IPS-20b (cell line): Measurements from ENCODE around the gene SLC12A7.

Experiments used
- H3K27ac ChIP-seq: one replicate; pipeline ENCODE4 v1.5.1; 2013; ENCODE audit warnings: low read length
- H3K27me3 ChIP-seq: 2 replicates; pipeline ENCODE4 v1.6.1; 2013; ENCODE audit warnings: mild to moderate bottlenecking, low read length, inconsistent platforms; ENCODE audit not compliant: insufficient read depth
- H3K36me3 ChIP-seq: 2 replicates; pipeline ENCODE4 v1.6.1; 2013; ENCODE audit warnings: low read depth, mild to moderate bottlenecking, inconsistent platforms, low read length, moderate library complexity; ENCODE audit not compliant: insufficient read depth
- H3K4me1 ChIP-seq: 2 replicates; pipeline ENCODE4 v1.6.1; 2013; ENCODE audit warnings: mild to moderate bottlenecking, control low read depth, inconsistent platforms, low read length, moderate library complexity; ENCODE audit not compliant: insufficient read depth
- H3K4me3 ChIP-seq: 2 replicates; pipeline ENCODE4 v1.5.1; 2013; ENCODE audit warnings: mild to moderate bottlenecking, low read length, inconsistent platforms
- H3K9ac ChIP-seq: 2 replicates; pipeline ENCODE4 v1.6.1; 2013; ENCODE audit warnings: low read depth, mild to moderate bottlenecking, inconsistent platforms, low read length, moderate library complexity
- H3K9me3 ChIP-seq: 2 replicates; pipeline ENCODE4 v1.6.1; 2013; ENCODE audit warnings: mild to moderate bottlenecking, low read depth, low read length, inconsistent platforms; ENCODE audit not compliant: insufficient read depth

SLC12A7 gene

GRCh38 chr5:1009359-1010180 is 102.3 kb downstream of the SLC12A7 start:
- Histone ChIP-seq H3K9me3 (no peaks in the 10 kb centered on the region), H3K4me1 (0 out of 2 replicates have a peak, but pooled peaks cover 3% of the 10 kb centered on the region), H3K9ac (no peak overlapping the region), H3K27me3 (peaks cover 60% of the 10 kb centered on the region), H3K36me3 (no peaks in the 10 kb centered on the region), H3K27ac (no peak overlapping the region), H3K4me3 (peak overlapping the region; percentile 49)

DNA sequence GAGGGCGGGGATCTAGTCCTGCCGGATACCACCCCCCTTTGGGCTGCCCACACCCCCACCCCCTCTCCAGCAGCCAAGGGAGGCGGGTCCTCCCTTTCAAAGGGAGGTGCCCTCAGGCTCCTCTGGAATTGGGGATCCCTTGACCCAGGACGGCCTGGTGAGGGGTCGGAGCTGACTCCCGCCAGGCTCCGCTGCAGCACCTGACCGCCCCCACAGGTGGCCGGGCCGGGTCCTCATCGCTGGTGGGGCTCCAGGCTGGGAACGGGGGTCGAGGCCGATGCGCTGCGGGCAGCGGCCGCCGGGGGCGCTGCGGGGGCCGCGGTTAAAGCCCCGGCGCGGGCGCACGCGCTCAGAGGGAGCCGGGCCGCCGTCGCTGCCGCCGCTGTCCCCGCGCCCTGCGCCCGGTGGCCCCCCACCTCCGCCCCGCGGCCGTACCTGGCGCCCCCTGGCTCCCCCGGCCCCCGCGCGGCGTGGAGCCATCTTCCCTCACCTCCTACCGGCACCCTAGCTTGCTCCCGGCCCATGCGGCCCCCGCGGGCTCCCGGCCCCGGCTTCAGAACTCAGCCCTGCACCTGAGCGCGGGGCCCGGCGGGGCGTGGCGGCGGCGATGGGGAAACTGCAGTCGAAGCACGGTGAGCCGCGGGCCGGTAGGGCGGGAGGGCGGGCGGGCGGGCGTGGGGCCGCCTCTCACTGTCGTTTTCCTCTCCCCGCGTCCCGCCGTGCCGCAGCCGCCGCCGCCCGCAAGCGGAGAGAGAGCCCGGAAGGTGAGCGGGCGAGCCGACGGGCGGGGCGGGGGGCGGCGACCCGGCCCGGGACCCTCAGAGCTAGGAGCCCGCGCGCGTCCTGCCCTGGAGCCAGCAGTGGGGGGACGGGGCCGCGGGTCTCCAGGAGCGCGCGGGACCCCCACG is 103.2 kb downstream of the SLC12A7 start, which contains the start of gene NKD2:
Gene NKD2, plus strand, starts transcription at position 352 of the 908 bp plus-strand sequence. Its CDS starts 256 bp downstream, at position 608.
- Histone ChIP-seq H3K4me1 (0 out of 2 replicates have a peak, but pooled peaks cover 3% of the 10 kb centered on the region), H3K27ac (no peak within 1 kb of the TSS), H3K36me3 (no peaks in the 10 kb centered on the region), H3K9ac (no peak within 1 kb of the TSS), H3K4me3 (peak within 1 kb of the TSS; percentile 49), H3K27me3 (peaks cover 68% of the 10 kb centered on the region), H3K9me3 (no peaks in the 10 kb centered on the region)

GRCh38 chr5:1007681-1008450 is 104.0 kb downstream of the SLC12A7 start:
- no peak overlapping the region for H3K9ac ChIP-seq
- no peaks in the 10 kb centered on the region for H3K36me3 ChIP-seq
- H3K4me3 ChIP-seq: no peak overlapping the region; the same call in 1 of the 2 replicates
- no peak overlapping the region for H3K27ac ChIP-seq
- peaks cover 77% of the 10 kb centered on the region for H3K27me3 ChIP-seq
- no peaks in the 10 kb centered on the region for H3K9me3 ChIP-seq
- 0 out of 2 replicates have a peak, but pooled peaks cover 3% of the 10 kb centered on the region for H3K4me1 ChIP-seq

- H3K9ac ChIP-seq: no peak overlapping the region
- H3K27ac ChIP-seq: no peak overlapping the region
- H3K4me3 ChIP-seq: no peak overlapping the region
- 0 out of 2 replicates have a peak, but pooled peaks cover 3% of the 10 kb centered on the region for H3K4me1 ChIP-seq
- H3K27me3 ChIP-seq: peaks cover 80% of the 10 kb centered on the region
- no peaks in the 10 kb centered on the region for H3K36me3 ChIP-seq
- no peaks in the 10 kb centered on the region for H3K9me3 ChIP-seq
Measured at GRCh38 chr5:1007221-1007680, 104.6 kb downstream of the SLC12A7 start.

GRCh38 chr5:1006656-1007071 is 105.2 kb downstream of the SLC12A7 start:
- Histone ChIP-seq H3K4me3 (no peak overlapping the region), H3K9me3 (no peaks in the 10 kb centered on the region), H3K36me3 (no peaks in the 10 kb centered on the region), H3K9ac (no peak overlapping the region), H3K27ac (no peak overlapping the region), H3K27me3 (peaks cover 83% of the 10 kb centered on the region), H3K4me1 (0 out of 2 replicates have a peak, but pooled peaks cover 3% of the 10 kb centered on the region)

DNA sequence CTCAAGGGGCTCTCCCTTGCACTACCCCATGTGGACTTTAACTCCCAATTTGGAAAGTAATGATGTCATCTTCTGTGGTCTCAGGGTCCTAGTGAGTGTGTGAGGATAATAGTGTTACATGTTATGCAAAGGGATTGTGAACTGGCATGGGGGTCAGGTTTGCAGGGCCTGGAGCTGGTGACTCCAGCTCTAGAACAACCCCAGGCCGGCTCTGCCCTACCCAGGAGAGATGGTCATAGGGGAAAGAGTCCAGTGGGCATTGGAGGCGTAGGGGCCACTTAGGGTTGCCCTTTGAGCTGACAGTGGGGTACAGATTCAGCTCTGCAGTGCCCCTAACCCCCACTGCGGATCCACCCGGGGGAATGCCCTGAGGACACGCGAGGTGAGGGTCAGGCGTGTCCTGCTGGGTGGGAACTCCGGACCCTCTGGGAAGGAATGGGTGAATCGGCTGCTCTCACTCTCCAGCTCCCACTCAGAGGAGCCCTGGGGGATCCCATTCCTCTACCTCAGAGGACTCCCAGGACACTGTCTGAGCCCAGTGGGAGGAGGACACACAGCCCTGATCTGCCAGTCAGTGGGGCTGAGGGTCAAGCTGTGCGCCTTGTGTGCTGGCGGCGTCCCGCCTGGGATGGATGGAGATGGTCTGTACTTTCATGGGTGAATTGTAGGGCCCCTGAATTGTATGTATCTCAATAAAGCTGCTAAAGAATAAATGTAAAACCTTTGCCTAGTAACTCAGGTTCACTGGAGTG is 105.8 kb downstream of the SLC12A7 start:
- Histone ChIP-seq H3K36me3 (no peaks in the 10 kb centered on the region), H3K9me3 (no peaks in the 10 kb centered on the region), H3K4me1 (0 out of 2 replicates have a peak, but pooled peaks cover 3% of the 10 kb centered on the region), H3K9ac (no peak overlapping the region), H3K27ac (no peak overlapping the region), H3K27me3 (peaks cover 83% of the 10 kb centered on the region), H3K4me3 (no peak overlapping the region)

DNA sequence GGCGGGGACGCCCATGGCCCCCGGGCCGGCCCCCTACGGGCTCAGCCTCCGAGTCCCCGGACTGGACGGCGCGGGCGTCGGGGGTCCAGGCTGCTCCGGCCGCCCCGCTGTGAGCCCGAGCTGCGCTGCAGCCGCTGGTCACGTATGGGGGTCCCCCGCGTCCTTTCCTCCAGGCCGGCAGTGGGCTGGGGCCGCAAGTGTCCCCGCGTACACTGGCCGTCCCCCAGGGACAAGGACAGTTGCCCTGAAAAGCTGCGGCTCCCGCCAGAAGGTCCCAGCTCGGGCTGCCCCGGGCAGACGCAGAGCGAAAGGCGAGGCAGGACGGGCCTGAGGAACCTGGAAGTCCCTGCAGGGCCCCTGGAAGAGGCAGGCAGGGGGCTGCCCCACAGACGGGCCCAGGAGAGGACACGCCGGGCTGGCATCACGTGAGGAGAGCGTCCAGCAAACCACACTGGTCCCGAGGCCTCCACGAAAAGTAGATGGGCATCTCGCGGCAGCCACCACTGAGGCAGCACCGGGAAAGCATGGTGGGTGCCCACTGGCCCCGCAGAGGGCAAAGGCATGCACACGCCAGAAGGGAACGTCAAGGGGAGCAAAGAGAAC is 106.5 kb downstream of the SLC12A7 start:
- H3K27ac ChIP-seq: no peak overlapping the region
- no peaks in the 10 kb centered on the region for H3K36me3 ChIP-seq
- H3K9ac ChIP-seq: no peak overlapping the region
- H3K9me3 ChIP-seq: no peaks in the 10 kb centered on the region
- H3K27me3 ChIP-seq: peaks cover 76% of the 10 kb centered on the region
- H3K4me1 ChIP-seq: 0 out of 2 replicates have a peak, but pooled peaks cover 3% of the 10 kb centered on the region
- peak overlapping the region; percentile 54; the same call in 1 of the 2 replicates for H3K4me3 ChIP-seq

- no peak overlapping the region for H3K9ac ChIP-seq
- H3K4me3 ChIP-seq: peak overlapping the region; percentile 54; the same call in 1 of the 2 replicates
Measured at GRCh38 chr5:1004461-1005248, 107.2 kb downstream of the SLC12A7 start.

GRCh38 chr5:1003296-1003937 is 108.4 kb downstream of the SLC12A7 start:
- H3K27ac ChIP-seq: no peak overlapping the region
- H3K4me1 ChIP-seq: no peaks in the 10 kb centered on the region
- 0 out of 2 replicates have a peak overlapping the region, but pooled peaks have one; percentile 35 for H3K4me3 ChIP-seq

More at GRCh38 chr5:1004461-1005248, 107.2 kb downstream of the SLC12A7 start:
- H3K27me3 ChIP-seq: peaks cover 69% of the 10 kb centered on the region
- H3K36me3 ChIP-seq: no peaks in the 10 kb centered on the region
- H3K4me1 ChIP-seq: no peaks in the 10 kb centered on the region
- no peaks in the 10 kb centered on the region for H3K9me3 ChIP-seq
- H3K27ac ChIP-seq: no peak overlapping the region

More at GRCh38 chr5:1003296-1003937, 108.4 kb downstream of the SLC12A7 start:
- Histone ChIP-seq H3K9ac (no peak overlapping the region), H3K36me3 (no peaks in the 10 kb centered on the region), H3K27me3 (peaks cover 61% of the 10 kb centered on the region), H3K9me3 (no peaks in the 10 kb centered on the region)
